ENCODE data around the gene FAM83G.

FAM83G gene

DNA sequence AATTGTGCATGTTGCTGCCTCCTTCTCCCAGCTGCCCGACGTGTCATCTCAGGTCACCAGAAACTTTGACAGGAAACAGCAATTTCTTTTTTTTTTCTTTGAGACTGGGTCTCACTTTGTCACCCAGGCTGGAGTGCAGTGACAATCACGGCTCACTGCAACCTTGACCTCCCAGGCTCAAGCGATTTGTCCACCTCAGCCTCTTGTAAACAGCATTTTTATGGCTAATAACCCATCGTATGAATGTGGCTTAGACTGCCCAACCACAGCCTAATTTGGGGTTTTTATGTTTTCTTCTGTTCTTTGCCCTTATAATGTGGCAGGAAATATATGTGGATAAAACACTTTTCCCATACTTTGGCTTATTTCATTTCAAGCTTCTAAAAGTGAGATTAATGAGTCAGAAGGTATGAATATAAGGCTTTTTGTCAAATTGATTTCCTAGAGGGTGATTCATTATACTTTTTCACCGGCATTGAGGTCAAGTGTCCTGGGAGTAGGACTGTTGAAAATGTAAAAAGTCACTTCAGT is 83.6 kb downstream of the FAM83G start:
- DNase-seq (ENCODE audit: low read depth in 2 of 2): no peak

DNA sequence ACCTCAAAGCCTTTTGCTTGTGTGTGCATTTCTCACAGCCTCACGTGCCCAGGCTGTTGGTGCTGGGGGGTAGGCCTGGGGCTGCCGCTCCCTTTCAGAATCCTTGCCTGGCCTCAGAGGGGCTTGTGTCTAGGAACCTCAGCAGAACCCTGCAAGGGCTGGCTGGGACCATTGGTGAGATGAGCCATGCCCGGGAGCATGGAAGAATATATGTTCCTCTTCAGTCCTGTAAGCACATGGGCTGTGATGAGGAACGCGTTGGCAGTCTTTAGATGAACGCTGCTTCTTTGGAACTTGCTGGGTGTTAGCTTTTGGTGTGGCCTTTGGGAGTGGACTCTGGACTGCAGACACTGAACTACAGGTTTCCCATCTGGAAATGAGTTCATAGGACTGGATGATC is 84.6 kb downstream of the FAM83G start:
- no peak for DNase-seq (ENCODE audit: low read depth in 2 of 2)
